DOHH2 (cell line): ENCODE measurements around the gene PAOX.

Source experiments
- H3F3A ChIP-seq: fragments of 200-600 bp; sonication (generic), shearing (Covaris generic); 2 replicates; pipeline ENCODE4 v1.6.0; 2016; ENCODE audit warnings: antibody characterized with exemption, mild to moderate bottlenecking; ENCODE audit not compliant: control insufficient read depth, insufficient read depth
- H3K27ac ChIP-seq: fragments of 200-600 bp; sonication (generic); 2 replicates; pipeline ENCODE4 v1.5.1; 2014; ENCODE audit warnings: low read depth, mild to moderate bottlenecking, low read length, moderate library complexity
- H3K27me3 ChIP-seq: fragments of 200-600 bp; sonication (generic); 2 replicates; pipeline ENCODE4 v1.6.1; 2014; ENCODE audit warnings: mild to moderate bottlenecking, low read length, mixed read lengths; ENCODE audit not compliant: control insufficient read depth
- H3K36me3 ChIP-seq: fragments of 200-600 bp; sonication (generic); 2 replicates; pipeline ENCODE4 v1.6.1; 2014; ENCODE audit warnings: mild to moderate bottlenecking, low read length, moderate library complexity, mixed read lengths; ENCODE audit not compliant: control insufficient read depth
- H3K4me1 ChIP-seq: fragments of 200-600 bp; sonication (generic); 2 replicates; pipeline ENCODE4 v1.6.1; 2014; ENCODE audit warnings: mild to moderate bottlenecking, low read length, mixed read lengths; ENCODE audit not compliant: control insufficient read depth
- H3K4me2 ChIP-seq: fragments of 200-600 bp; sonication (generic); 2 replicates; pipeline ENCODE4 v1.6.0; 2014; ENCODE audit warnings: mild to moderate bottlenecking, low read length, moderate library complexity
- H3K4me3 ChIP-seq: fragments of 200-600 bp; sonication (generic); 2 replicates; pipeline ENCODE4 v1.5.1; 2014; ENCODE audit warnings: mild to moderate bottlenecking, low read length, mixed read lengths
- H3K79me2 ChIP-seq: fragments of 200-600 bp; sonication (generic); 2 replicates; pipeline ENCODE4 v1.6.1; 2014; ENCODE audit warnings: mild to moderate bottlenecking, low read length, mixed read lengths; ENCODE audit not compliant: control insufficient read depth
- H3K9me2 ChIP-seq: fragments of 200-600 bp; sonication (generic); replicated peaks from 2 replicates; pipeline ENCODE4 v1.6.1; 2014; ENCODE audit warnings: mild to moderate bottlenecking, low read length, mixed read lengths; ENCODE audit not compliant: control insufficient read depth
- H3K9me3 ChIP-seq: fragments of 200-600 bp; sonication (generic); 2 replicates; pipeline ENCODE4 v1.6.1; 2014; ENCODE audit warnings: antibody characterized with exemption, low read length, mixed read lengths; ENCODE audit not compliant: control insufficient read depth, insufficient read depth
- H4K20me1 ChIP-seq: fragments of 200-600 bp; sonication (generic); 2 replicates; pipeline ENCODE4 v1.6.0; 2014; ENCODE audit warnings: low read depth, mild to moderate bottlenecking, antibody characterized with exemption, low read length, moderate library complexity; ENCODE audit not compliant: control insufficient read depth, insufficient read depth
- CTCF ChIP-seq: fragments of 200-600 bp; sonication (generic); IDR thresholded peaks from one replicate; pipeline ENCODE4 v1.5.1; 2014; ENCODE audit warnings: antibody characterized with exemption, mild to moderate bottlenecking, low read depth, low read length; ENCODE audit not compliant: poor library complexity, severe bottlenecking
- EZH2phosphoT487 ChIP-seq: fragments of 200-600 bp; sonication (generic); IDR thresholded peaks from 2 replicates; pipeline ENCODE4 v1.6.1; 2017; ENCODE audit warnings: borderline replicate concordance, mild to moderate bottlenecking, antibody characterized with exemption, low read length, moderate library complexity, mixed read lengths

PAOX gene

GRCh38 chr10:133336577-133337369 lies 42.3 kb upstream of the PAOX start, which contains the start of gene CALY:
CALY (minus strand) TSS chr10:133336896; CDS start chr10:133328989, 7,907 bp downstream.
- Histone ChIP-seq H3K27me3 (peaks cover 9% of the 10 kb centered on the region), H4K20me1 (no peaks in the 10 kb centered on the region), H3K79me2 (no peaks in the 10 kb centered on the region), H3K9me2 (no peaks in the 10 kb centered on the region), H3K36me3 (no peaks in the 10 kb centered on the region), H3K9me3 (peaks cover 30% of the 10 kb centered on the region; the same call in 1 of the 2 replicates), H3K4me3 (no peak within 1 kb of the TSS), H3K4me1 (no peaks in the 10 kb centered on the region), H3K27ac (no peak within 1 kb of the TSS), H3F3A (no peaks in the 10 kb centered on the region), H3K4me2 (no peak within 1 kb of the TSS)
- TF ChIP-seq CTCF (no peak), EZH2phosphoT487 (no peak)

GRCh38 chr10:133337370-133337725 lies 41.7 kb upstream of the PAOX start:
- H3K9me2 ChIP-seq, result no peaks in the 10 kb centered on the region
- H3K79me2 ChIP-seq, result no peaks in the 10 kb centered on the region
- no peaks in the 10 kb centered on the region for H3K4me1 ChIP-seq
- no peaks in the 10 kb centered on the region for H3F3A ChIP-seq
- no peaks in the 10 kb centered on the region for H3K36me3 ChIP-seq
- peaks cover 5% of the 10 kb centered on the region for H3K27me3 ChIP-seq
- H4K20me1 ChIP-seq, result no peaks in the 10 kb centered on the region
- no peak overlapping the region for H3K4me2 ChIP-seq
- TF ChIP-seq EZH2phosphoT487 (no peak), CTCF (no peak)
- no peak overlapping the region for H3K4me3 ChIP-seq
- H3K9me3 ChIP-seq, result peaks cover 30% of the 10 kb centered on the region; the same call in 1 of the 2 replicates
- no peak overlapping the region for H3K27ac ChIP-seq

GRCh38 chr10:133338080-133339071 lies 40.7 kb upstream of the PAOX start:
- H3K79me2 ChIP-seq, result no peaks in the 10 kb centered on the region
- no peak overlapping the region for H3K27ac ChIP-seq
- H3K9me3 ChIP-seq, result peaks cover 30% of the 10 kb centered on the region; the same call in 1 of the 2 replicates
- no peaks in the 10 kb centered on the region for H3K36me3 ChIP-seq
- H3K27me3 ChIP-seq, result peaks cover 5% of the 10 kb centered on the region
- TF ChIP-seq CTCF (no peak), EZH2phosphoT487 (no peak)
- H3K4me3 ChIP-seq, result no peak overlapping the region
- no peak overlapping the region for H3K4me2 ChIP-seq
- H3F3A ChIP-seq, result no peaks in the 10 kb centered on the region
- no peaks in the 10 kb centered on the region for H3K9me2 ChIP-seq
- no peaks in the 10 kb centered on the region for H4K20me1 ChIP-seq
- no peaks in the 10 kb centered on the region for H3K4me1 ChIP-seq
